Peyer's patch (tissue), 4 donors: Measurements from ENCODE around the gene OR5A1.

Experiments used
- CTCF ChIP-seq, 6 experiments: fragments of 450-650 bp in 4 of 6; fragments of 200-600 bp in 2 of 6; sonication (generic) in 1 of 6; IDR thresholded peaks; one replicate each; pipeline ENCODE4 v1.5.1; 2017 to 2019; ENCODE audit warnings: antibody characterized with exemption in 6 of 6, mild to moderate bottlenecking in 3 of 6, moderate library complexity in 1 of 6
- POLR2A ChIP-seq, 2 donors: fragments of 450-650 bp; IDR thresholded peaks; one replicate each; pipeline ENCODE4 v1.5.1; 2017; ENCODE audit warnings: antibody characterized with exemption in 2 of 2, mild to moderate bottlenecking in 2 of 2, moderate library complexity in 2 of 2

- no peak for TF ChIP-seq CTCF (IDR thresholded peaks at IDR 0.05)
- TF ChIP-seq POLR2A (IDR thresholded peaks at IDR 0.05): no peak
These were observed 18.1 kb upstream of the OR5A1 start for GRCh38 chr11:59418156-59418555.
